Activated CD4-positive, alpha-beta T cell treated with anti-CD3 and anti-CD28 coated beads, Interleukin-10, Interleukin-2, amounts not matched to agents 100 ng/mL and 50 ng/mL, durations not matched to agents 16 hours and 8 hours (primary cell): ENCODE measurements around the gene PAX5.
"Not testable (repeated sequence)": the region's sequence is repeated elsewhere in the genome, so short reads cannot be mapped to it uniquely, and the experiment has no call there.

Experiments
- DNase-seq: peaks from one replicate; pipeline ENCODE4 v3.0.0-alpha.2; 2020

The PAX5 gene

GRCh38 chr9:36873247-36873875, 160.7 kb downstream of the PAX5 start:
- DNase-seq, result peak; percentile 77

- no peak for DNase-seq
Observed at GRCh38 chr9:36872641-36873040, 161.4 kb downstream of the PAX5 start.

GRCh38 chr9:36871606-36872005, 162.5 kb downstream of the PAX5 start:
- no peak for DNase-seq

GRCh38 chr9:36870960-36871359, 163.1 kb downstream of the PAX5 start:
- no peak for DNase-seq

GRCh38 chr9:36869605-36870004, 164.5 kb downstream of the PAX5 start:
- DNase-seq, result not testable (repeated sequence)

GRCh38 chr9:36868586-36869282, 165.3 kb downstream of the PAX5 start:
- DNase-seq, result no peak

GRCh38 chr9:36867672-36868471, 166.2 kb downstream of the PAX5 start:
- DNase-seq, result no peak

- DNase-seq, result no peak
Observed at GRCh38 chr9:36867241-36867640, 166.8 kb downstream of the PAX5 start.

- DNase-seq, result no peak
Observed at GRCh38 chr9:36866840-36867239, 167.2 kb downstream of the PAX5 start.

GRCh38 chr9:36865731-36866635, 168.1 kb downstream of the PAX5 start:
- DNase-seq, result no peak

- no peak for DNase-seq
Observed at GRCh38 chr9:36864491-36865410, 169.3 kb downstream of the PAX5 start.

- no peak for DNase-seq
Observed at GRCh38 chr9:36862206-36863145, 171.6 kb downstream of the PAX5 start.

- DNase-seq, result no peak
Observed at GRCh38 chr9:36861528-36862205, 172.4 kb downstream of the PAX5 start.

- no peak for DNase-seq
Observed at GRCh38 chr9:36858805-36859375, 175.2 kb downstream of the PAX5 start.

- DNase-seq, result peak; percentile 64
Observed at GRCh38 chr9:36855448-36856315, 178.4 kb downstream of the PAX5 start.

- DNase-seq, result no peak
Observed at GRCh38 chr9:36854751-36855150, 179.3 kb downstream of the PAX5 start.

- DNase-seq, result no peak
Observed at GRCh38 chr9:36854034-36854433, 180.0 kb downstream of the PAX5 start.

- DNase-seq, result no peak
Observed at GRCh38 chr9:36853233-36853632, 180.8 kb downstream of the PAX5 start.
